ENCODE data around the gene SFTPD.

The SFTPD gene

DNA sequence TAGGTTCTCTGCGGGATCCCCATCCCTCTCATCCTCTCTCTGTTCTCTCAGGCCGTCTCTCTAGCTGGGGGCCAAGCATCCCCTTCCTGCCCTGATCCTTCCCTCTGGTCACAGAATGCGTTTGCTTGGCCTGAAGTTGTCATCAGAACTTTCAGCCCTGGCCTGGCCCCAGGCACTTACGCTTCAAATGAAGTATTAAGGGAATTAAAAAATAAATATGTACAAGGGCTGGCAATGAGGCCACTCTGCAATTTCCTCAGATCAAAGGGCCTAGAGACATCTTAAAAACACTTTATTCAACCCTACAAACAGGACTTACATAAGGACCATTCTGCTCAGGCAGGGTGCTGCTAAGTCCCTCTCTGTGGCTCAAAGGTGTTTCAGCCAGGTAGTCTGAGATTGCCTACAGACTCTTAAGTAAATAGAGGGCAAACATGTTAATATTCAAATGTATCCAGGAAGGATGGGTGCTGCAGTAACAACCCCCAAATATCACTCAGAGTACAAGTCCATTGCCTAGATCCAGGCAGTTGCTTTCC is 16.0 kb downstream of the SFTPD start:
- POLR2A ChIA-PET: no interaction called here
- CTCF ChIA-PET: interaction anchor here (1.5 kb wide), 1 partner anchor 10 kb away, joined by 3 read pairs; no protein-coding TSS in a partner anchor

DNA sequence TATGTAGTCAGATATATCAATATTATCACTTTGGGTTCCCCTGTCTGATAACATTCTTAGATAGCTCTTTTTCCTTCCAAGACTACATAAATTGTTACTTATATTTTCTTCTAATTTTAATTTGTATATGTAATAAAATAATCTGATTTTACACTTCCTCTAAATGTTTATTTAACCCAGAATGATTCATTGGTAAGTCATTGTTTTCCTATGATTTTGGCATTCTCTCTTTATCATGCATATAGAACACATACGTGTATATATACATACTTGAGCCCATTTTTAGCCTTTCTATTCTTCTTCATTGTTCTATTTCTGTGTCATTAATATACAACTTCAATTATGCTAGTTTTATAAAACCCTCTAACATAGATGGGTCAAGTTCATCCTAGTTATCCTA is 16.6 kb downstream of the SFTPD start:
- WGBS (ENCODE audit: insufficient coverage): 80% methylated on average over 1 of the region's 1 CpG

More for the DNA sequence above, 16.0 kb downstream of the SFTPD start:
- Histone ChIP-seq H3K27me3 (replicated peaks in 2 of 5; ENCODE audit: control insufficient read depth in 4 of 5, insufficient read depth in 5 of 5, low read length in 4 of 5) (peaks cover 0 to 21% (median 5%) of the 10 kb centered on the region in 5 experiments), H3K4me1 (ENCODE audit: control extremely low read depth in 1 of 4, control insufficient read depth in 4 of 4, insufficient read depth in 4 of 4, low read length in 3 of 4) (peaks cover 0 to 9% (median 6%) of the 10 kb centered on the region in 4 experiments), H3K36me3 (ENCODE audit: control insufficient read depth in 4 of 4, insufficient read depth in 4 of 4, low read length in 3 of 4) (no peaks in the 10 kb centered on the region), H3K4me3 (ENCODE audit: control insufficient read depth in 1 of 7, extremely low read depth in 1 of 7, insufficient read depth in 4 of 7, low read depth in 2 of 7, low read length in 6 of 7) (no peak overlapping the region), H3K9me3 (ENCODE audit: control extremely low read depth in 1 of 5, control insufficient read depth in 4 of 5, insufficient read depth in 2 of 5, low read depth in 1 of 5, low read length in 4 of 5) (no peaks in the 10 kb centered on the region), H3K27ac (ENCODE audit: insufficient read depth in 1 of 2, low read depth in 1 of 2, low read length in 2 of 2, poor library complexity in 1 of 2, severe bottlenecking in 2 of 2) (no peak overlapping the region)
- no peak for DNase-seq
- 90% methylated on average over 4 of the region's 4 CpGs for WGBS (ENCODE audit: insufficient coverage)

DNA sequence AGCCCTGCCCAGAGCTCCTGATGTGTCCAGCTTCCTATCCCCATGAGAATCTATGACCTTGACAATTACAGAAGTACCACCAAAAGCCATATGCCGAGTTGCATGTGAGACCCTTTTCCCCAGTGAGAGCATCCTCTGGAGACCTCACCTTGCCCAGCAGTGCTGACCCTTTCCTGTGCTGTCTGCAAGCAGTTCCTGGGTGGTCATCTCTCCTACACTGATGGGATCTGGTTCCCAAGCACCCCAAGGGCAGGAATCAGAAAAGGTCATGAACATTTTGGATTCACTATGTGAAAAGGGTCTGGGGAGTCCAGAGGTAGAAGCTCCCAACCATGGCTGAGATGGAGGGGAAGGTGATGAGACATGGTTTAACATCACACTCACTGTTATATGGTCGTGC is 18.2 kb downstream of the SFTPD start:
- Histone ChIP-seq H3K27me3 (replicated peaks in 2 of 5; ENCODE audit: control insufficient read depth in 4 of 5, insufficient read depth in 5 of 5, low read length in 4 of 5) (peaks cover 0 to 21% (median 5%) of the 10 kb centered on the region in 5 experiments), H3K4me1 (ENCODE audit: control extremely low read depth in 1 of 4, control insufficient read depth in 4 of 4, insufficient read depth in 4 of 4, low read length in 3 of 4) (peaks cover 0 to 7% (median 5%) of the 10 kb centered on the region in 4 experiments), H3K36me3 (ENCODE audit: control insufficient read depth in 4 of 4, insufficient read depth in 4 of 4, low read length in 3 of 4) (no peaks in the 10 kb centered on the region), H3K4me3 (ENCODE audit: control insufficient read depth in 1 of 7, extremely low read depth in 1 of 7, insufficient read depth in 4 of 7, low read depth in 2 of 7, low read length in 6 of 7) (no peak overlapping the region), H3K9me3 (ENCODE audit: control extremely low read depth in 1 of 5, control insufficient read depth in 4 of 5, insufficient read depth in 2 of 5, low read depth in 1 of 5, low read length in 4 of 5) (peaks cover 0 to 8% (median 3%) of the 10 kb centered on the region in 5 experiments), H3K27ac (ENCODE audit: insufficient read depth in 1 of 2, low read depth in 1 of 2, low read length in 2 of 2, poor library complexity in 1 of 2, severe bottlenecking in 2 of 2) (no peak overlapping the region)
- DNase-seq: no peak
- ChIA-PET POLR2A (interaction anchor here (0.6 kb wide), 1 partner anchor 79 kb away, joined by 3 read pairs; no protein-coding TSS in a partner anchor), CTCF (interaction anchor here (1.1 to 1.7 kb wide), 3 partner anchors 11 to 368 kb away, joined by 3 to 4 read pairs (median 3); no protein-coding TSS in a partner anchor)
- WGBS (ENCODE audit: insufficient coverage): 67% methylated on average over 1 of the region's 2 CpGs

More for the DNA sequence above, 16.6 kb downstream of the SFTPD start:
- POLR2A ChIA-PET: no interaction called here
- Histone ChIP-seq H3K27ac (ENCODE audit: insufficient read depth in 1 of 2, low read depth in 1 of 2, low read length in 2 of 2, poor library complexity in 1 of 2, severe bottlenecking in 2 of 2) (no peak overlapping the region), H3K36me3 (ENCODE audit: control insufficient read depth in 4 of 4, insufficient read depth in 4 of 4, low read length in 3 of 4) (no peaks in the 10 kb centered on the region), H3K9me3 (ENCODE audit: control extremely low read depth in 1 of 5, control insufficient read depth in 4 of 5, insufficient read depth in 2 of 5, low read depth in 1 of 5, low read length in 4 of 5) (peaks cover 0 to 1% (median 0%) of the 10 kb centered on the region in 5 experiments), H3K4me1 (ENCODE audit: control extremely low read depth in 1 of 4, control insufficient read depth in 4 of 4, insufficient read depth in 4 of 4, low read length in 3 of 4) (peaks cover 0 to 7% (median 5%) of the 10 kb centered on the region in 4 experiments), H3K27me3 (replicated peaks in 2 of 5; ENCODE audit: control insufficient read depth in 4 of 5, insufficient read depth in 5 of 5, low read length in 4 of 5) (peaks cover 0 to 21% (median 5%) of the 10 kb centered on the region in 5 experiments), H3K4me3 (ENCODE audit: control insufficient read depth in 1 of 7, extremely low read depth in 1 of 7, insufficient read depth in 4 of 7, low read depth in 2 of 7, low read length in 6 of 7) (no peak overlapping the region)
- CTCF ChIA-PET: interaction anchor here (1.5 kb wide), 1 partner anchor 11 kb away, joined by 3 read pairs; no protein-coding TSS in a partner anchor
- DNase-seq: no peak

DNA sequence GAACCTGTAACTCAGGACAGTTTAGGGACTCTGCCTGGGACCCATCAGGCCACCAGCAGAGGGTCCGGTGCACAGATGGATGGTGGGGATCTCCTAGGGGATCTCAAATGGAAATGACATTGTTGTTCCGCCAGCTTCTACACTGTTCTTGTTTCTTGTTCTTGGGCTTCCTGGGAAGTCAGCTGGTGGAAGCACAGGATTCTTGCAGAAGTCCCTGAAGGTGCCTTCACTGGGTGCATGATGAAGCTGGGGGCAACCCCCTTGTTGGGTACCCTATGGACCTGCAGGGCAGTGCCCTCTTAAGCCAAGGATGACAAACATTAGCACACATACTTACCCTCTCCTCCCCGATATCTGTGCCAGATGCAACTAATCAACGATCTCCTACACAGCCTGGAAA is 18.6 kb downstream of the SFTPD start:
- no peak for DNase-seq
- H3K9me3 ChIP-seq (ENCODE audit: control extremely low read depth in 1 of 5, control insufficient read depth in 4 of 5, insufficient read depth in 2 of 5, low read depth in 1 of 5, low read length in 4 of 5): peaks cover 0 to 8% (median 3%) of the 10 kb centered on the region in 5 experiments
- peaks cover 0 to 21% (median 5%) of the 10 kb centered on the region in 5 experiments for H3K27me3 ChIP-seq (replicated peaks in 2 of 5; ENCODE audit: control insufficient read depth in 4 of 5, insufficient read depth in 5 of 5, low read length in 4 of 5)
- 92% methylated on average over 2 of the region's 4 CpGs for WGBS (ENCODE audit: insufficient coverage)
- ChIA-PET POLR2A (interaction anchor here (0.6 kb wide), 1 partner anchor 80 kb away, joined by 3 read pairs; no protein-coding TSS in a partner anchor), CTCF (interaction anchor here (0.8 to 1.7 kb wide), 4 partner anchors 12 to 368 kb away, joined by 3 to 4 read pairs (median 3); no protein-coding TSS in a partner anchor)
- no peak overlapping the region for H3K4me3 ChIP-seq (ENCODE audit: control insufficient read depth in 1 of 7, extremely low read depth in 1 of 7, insufficient read depth in 4 of 7, low read depth in 2 of 7, low read length in 6 of 7)
- no peak overlapping the region for H3K27ac ChIP-seq (ENCODE audit: insufficient read depth in 1 of 2, low read depth in 1 of 2, low read length in 2 of 2, poor library complexity in 1 of 2, severe bottlenecking in 2 of 2)
- H3K36me3 ChIP-seq (ENCODE audit: control insufficient read depth in 4 of 4, insufficient read depth in 4 of 4, low read length in 3 of 4): no peaks in the 10 kb centered on the region
- peaks cover 0 to 7% (median 5%) of the 10 kb centered on the region in 4 experiments for H3K4me1 ChIP-seq (ENCODE audit: control extremely low read depth in 1 of 4, control insufficient read depth in 4 of 4, insufficient read depth in 4 of 4, low read length in 3 of 4)

- Histone ChIP-seq H3K4me1 (ENCODE audit: control extremely low read depth in 1 of 4, control insufficient read depth in 4 of 4, insufficient read depth in 4 of 4, low read length in 3 of 4) (peaks cover 0 to 7% (median 5%) of the 10 kb centered on the region in 4 experiments), H3K4me3 (ENCODE audit: control insufficient read depth in 1 of 7, extremely low read depth in 1 of 7, insufficient read depth in 4 of 7, low read depth in 2 of 7, low read length in 6 of 7) (peak overlapping the region in 1 of 7 experiments; percentile 5), H3K36me3 (ENCODE audit: control insufficient read depth in 4 of 4, insufficient read depth in 4 of 4, low read length in 3 of 4) (no peaks in the 10 kb centered on the region), H3K27me3 (replicated peaks in 2 of 5; ENCODE audit: control insufficient read depth in 4 of 5, insufficient read depth in 5 of 5, low read length in 4 of 5) (peaks cover 0 to 21% (median 5%) of the 10 kb centered on the region in 5 experiments), H3K9me3 (ENCODE audit: control extremely low read depth in 1 of 5, control insufficient read depth in 4 of 5, insufficient read depth in 2 of 5, low read depth in 1 of 5, low read length in 4 of 5) (peaks cover 0 to 8% (median 3%) of the 10 kb centered on the region in 5 experiments), H3K27ac (ENCODE audit: insufficient read depth in 1 of 2, low read depth in 1 of 2, low read length in 2 of 2, poor library complexity in 1 of 2, severe bottlenecking in 2 of 2) (no peak overlapping the region)
- CTCF ChIA-PET: interaction anchor here (0.7 to 1.7 kb wide), 9 partner anchors 8 to 369 kb away, joined by 3 to 4 read pairs (median 3); partner anchors contain the start of gene SFTPA2
- POLR2A ChIA-PET: no interaction called here
- WGBS (ENCODE audit: insufficient coverage): 20% methylated on average over 14 of the region's 14 CpGs
- DNase-seq: peak; percentile 57 to 82 (median 77)
Observed at GRCh38 chr10:79929409-79929904, 19.4 kb downstream of the SFTPD start.

DNA sequence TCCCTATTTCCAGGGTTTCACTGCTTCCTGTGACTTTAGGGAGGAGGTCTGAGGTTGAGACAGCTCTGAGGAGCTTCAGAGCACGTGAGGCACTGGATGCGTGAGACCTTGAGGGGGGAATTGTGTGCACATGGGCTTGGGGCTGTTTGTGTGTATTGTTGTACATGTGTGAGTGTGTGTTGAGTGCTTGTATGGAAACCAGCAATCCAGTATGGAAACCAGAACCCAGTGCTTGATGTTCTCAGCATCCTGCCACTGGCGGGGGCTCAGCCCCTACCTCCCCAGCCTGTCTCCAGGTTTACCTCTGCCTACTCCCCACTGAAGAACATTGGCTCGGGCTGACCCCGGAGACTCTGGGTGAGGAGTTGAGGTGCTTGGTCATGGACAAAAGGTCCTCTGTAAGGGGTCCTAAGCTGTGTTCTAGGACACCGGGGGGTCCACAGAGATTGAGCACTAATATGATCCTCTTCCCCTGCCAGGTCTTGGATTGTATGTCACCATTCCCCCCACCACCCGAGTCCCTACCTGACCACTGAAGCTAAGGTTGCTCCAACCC is 20.8 kb downstream of the SFTPD start:
- Histone ChIP-seq H3K4me3 (ENCODE audit: control insufficient read depth in 1 of 7, extremely low read depth in 1 of 7, insufficient read depth in 4 of 7, low read depth in 2 of 7, low read length in 6 of 7) (no peak overlapping the region), H3K9me3 (ENCODE audit: control extremely low read depth in 1 of 5, control insufficient read depth in 4 of 5, insufficient read depth in 2 of 5, low read depth in 1 of 5, low read length in 4 of 5) (peaks cover 0 to 8% (median 3%) of the 10 kb centered on the region in 5 experiments), H3K36me3 (ENCODE audit: control insufficient read depth in 4 of 4, insufficient read depth in 4 of 4, low read length in 3 of 4) (no peaks in the 10 kb centered on the region), H3K27me3 (replicated peaks in 2 of 5; ENCODE audit: control insufficient read depth in 4 of 5, insufficient read depth in 5 of 5, low read length in 4 of 5) (peaks cover 0 to 21% (median 5%) of the 10 kb centered on the region in 5 experiments), H3K27ac (ENCODE audit: insufficient read depth in 1 of 2, low read depth in 1 of 2, low read length in 2 of 2, poor library complexity in 1 of 2, severe bottlenecking in 2 of 2) (no peak overlapping the region), H3K4me1 (ENCODE audit: control extremely low read depth in 1 of 4, control insufficient read depth in 4 of 4, insufficient read depth in 4 of 4, low read length in 3 of 4) (peaks cover 0 to 7% (median 5%) of the 10 kb centered on the region in 4 experiments)
- POLR2A ChIA-PET: no interaction called here
- DNase-seq: no peak
- 96% methylated on average over 4 of the region's 7 CpGs for WGBS (ENCODE audit: insufficient coverage)
- CTCF ChIA-PET: interaction anchor here (0.7 to 1.6 kb wide), 5 partner anchors 9 to 368 kb away, joined by 3 to 4 read pairs (median 3); partner anchors contain the start of gene SFTPA2
